Lower leg skin (tissue), 4 donors: ENCODE measurements around the gene ZNF575. TPM values are rescaled to one million over a fixed set of nuclear protein-coding genes. Genes with fewer than 3 reads are reported as not detected.

Experiments
- DNase-seq, 2 donors: peaks; one replicate each; pipeline ENCODE4 v3.0.0-alpha.2; 2019; ENCODE audit warnings: low spot score in 2 of 2
- H3K4me3 ChIP-seq: fragments of 200-600 bp; sonication (generic); 2 replicates; pipeline ENCODE4 v1.5.1; 2017; ENCODE audit warnings: mild to moderate bottlenecking, low read depth; ENCODE audit not compliant: poor library complexity, severe bottlenecking
- POLR2A ChIP-seq, 2 donors: fragments of 450-650 bp; IDR thresholded peaks; one replicate each; pipeline ENCODE4 v1.6.1; 2016 to 2017; ENCODE audit warnings: antibody characterized with exemption in 2 of 2, mild to moderate bottlenecking in 1 of 2, moderate library complexity in 1 of 2
- WGBS, 2 donors: methylation state at CpG; one replicate each; pipeline ENCODE4 v1.1.5; 2018; 5-methylcytosine and 5-hydroxymethylcytosine counted together
- intact Hi-C: fragments of 100-400 bp; cut with DNase I; formaldehyde crosslinking; loops from one replicate; pipeline ENCODE4 v1.15.0; 2023; ENCODE audit warnings: low total_unique reads
- total RNA-seq, 4 donors: library from RNA; depleted of rRNA; stranded (reverse); fragments of >200 nt; gene quantifications; one replicate each; pipeline ENCODE4 v1.1.0, GENCODE V29; 2016
- TF ChIP-seq, protein P1 (sequence below), 3 donors: fragments of 450-650 bp; IDR thresholded peaks; one replicate each; pipeline ENCODE4 v1.5.1; 2016; ENCODE audit warnings: antibody characterized with exemption in 3 of 3, mild to moderate bottlenecking in 3 of 3, moderate library complexity in 2 of 3

Gene ZNF575
- total RNA-seq, 4 donors from 2014 or later: 0.42 to 0.94 (median 0.88) TPM; not detected in 1

GRCh38 chr19:43572171-43572588, 39.2 kb downstream of the ZNF575 start:
- 86 to 89% methylated on average over 3 of the region's 3 CpGs for WGBS, 2 donors
- TF ChIP-seq POLR2A (IDR thresholded peaks at IDR 0.05): no peak
- DNase-seq: no peak
- no peak overlapping the region for H3K4me3 ChIP-seq
- intact Hi-C loops: no loop called here

DNA sequence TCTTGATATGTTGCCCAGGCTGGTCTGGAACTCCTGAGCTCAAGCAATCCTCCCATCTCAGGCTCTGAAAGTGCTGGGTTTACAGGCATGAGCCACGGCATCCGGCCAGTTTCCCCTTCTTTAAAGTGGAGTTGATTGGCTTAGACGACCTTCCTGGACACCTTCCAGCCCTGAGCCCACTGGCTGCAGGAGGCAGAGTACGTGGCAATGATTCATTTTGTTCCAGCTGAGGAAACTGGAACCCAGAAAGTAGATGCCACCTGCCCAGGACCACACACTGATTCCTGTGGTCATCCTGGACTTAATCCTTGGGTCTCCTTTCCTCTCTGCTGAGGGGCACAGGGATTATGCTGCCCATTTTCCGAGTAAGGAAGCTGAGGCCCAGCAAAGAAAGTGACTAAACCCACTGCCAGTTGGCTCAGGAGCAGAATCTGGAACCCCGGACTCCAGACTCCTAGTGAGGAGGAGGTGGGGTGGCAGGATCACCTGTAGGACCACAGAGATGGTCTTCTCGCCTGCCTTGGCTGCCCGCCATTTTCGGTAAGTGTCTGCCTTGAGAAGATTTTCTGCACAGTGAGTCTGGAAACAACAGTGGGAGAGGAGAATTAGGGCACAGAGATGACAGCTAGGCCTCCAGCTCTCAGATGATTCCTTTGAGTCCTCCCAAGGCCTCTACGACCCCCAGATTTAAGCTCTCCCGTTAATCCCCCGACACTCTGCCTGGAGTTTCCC, 41.6 kb downstream of the ZNF575 start:
- intact Hi-C loops: no loop called here
- TF ChIP-seq, protein P1, sequence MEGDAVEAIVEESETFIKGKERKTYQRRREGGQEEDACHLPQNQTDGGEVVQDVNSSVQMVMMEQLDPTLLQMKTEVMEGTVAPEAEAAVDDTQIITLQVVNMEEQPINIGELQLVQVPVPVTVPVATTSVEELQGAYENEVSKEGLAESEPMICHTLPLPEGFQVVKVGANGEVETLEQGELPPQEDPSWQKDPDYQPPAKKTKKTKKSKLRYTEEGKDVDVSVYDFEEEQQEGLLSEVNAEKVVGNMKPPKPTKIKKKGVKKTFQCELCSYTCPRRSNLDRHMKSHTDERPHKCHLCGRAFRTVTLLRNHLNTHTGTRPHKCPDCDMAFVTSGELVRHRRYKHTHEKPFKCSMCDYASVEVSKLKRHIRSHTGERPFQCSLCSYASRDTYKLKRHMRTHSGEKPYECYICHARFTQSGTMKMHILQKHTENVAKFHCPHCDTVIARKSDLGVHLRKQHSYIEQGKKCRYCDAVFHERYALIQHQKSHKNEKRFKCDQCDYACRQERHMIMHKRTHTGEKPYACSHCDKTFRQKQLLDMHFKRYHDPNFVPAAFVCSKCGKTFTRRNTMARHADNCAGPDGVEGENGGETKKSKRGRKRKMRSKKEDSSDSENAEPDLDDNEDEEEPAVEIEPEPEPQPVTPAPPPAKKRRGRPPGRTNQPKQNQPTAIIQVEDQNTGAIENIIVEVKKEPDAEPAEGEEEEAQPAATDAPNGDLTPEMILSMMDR (IDR thresholded peaks at IDR 0.05): no peak
- TF ChIP-seq POLR2A (IDR thresholded peaks at IDR 0.05): no peak
- no peak for DNase-seq
- 26 to 29% methylated on average over 12 of the region's 12 CpGs for WGBS, 2 donors
- peak overlapping the region; percentile 65 for H3K4me3 ChIP-seq

GRCh38 chr19:43575156-43575950, 42.4 kb downstream of the ZNF575 start, which contains the start of the genes PINLYP and XRCC1:
TSS of gene PINLYP (plus strand) at chr19:43575801. CDS start at chr19:43577192, 1,391 bp downstream.
TSS of gene XRCC1 (minus strand) at chr19:43575527. CDS start at chr19:43575458, 69 bp downstream.
- intact Hi-C loops: no loop called here
- 0 to 1% methylated on average over 46 to 50 of the region's 51 CpGs for WGBS, 2 donors
- DNase-seq: peak; percentile 97 to 99
- peak within 1 kb of the TSS; percentile 65 for H3K4me3 ChIP-seq
- TF ChIP-seq POLR2A (IDR thresholded peaks at IDR 0.05): no peak
- TF ChIP-seq, protein P1 (IDR thresholded peaks at IDR 0.05): no peak

DNA sequence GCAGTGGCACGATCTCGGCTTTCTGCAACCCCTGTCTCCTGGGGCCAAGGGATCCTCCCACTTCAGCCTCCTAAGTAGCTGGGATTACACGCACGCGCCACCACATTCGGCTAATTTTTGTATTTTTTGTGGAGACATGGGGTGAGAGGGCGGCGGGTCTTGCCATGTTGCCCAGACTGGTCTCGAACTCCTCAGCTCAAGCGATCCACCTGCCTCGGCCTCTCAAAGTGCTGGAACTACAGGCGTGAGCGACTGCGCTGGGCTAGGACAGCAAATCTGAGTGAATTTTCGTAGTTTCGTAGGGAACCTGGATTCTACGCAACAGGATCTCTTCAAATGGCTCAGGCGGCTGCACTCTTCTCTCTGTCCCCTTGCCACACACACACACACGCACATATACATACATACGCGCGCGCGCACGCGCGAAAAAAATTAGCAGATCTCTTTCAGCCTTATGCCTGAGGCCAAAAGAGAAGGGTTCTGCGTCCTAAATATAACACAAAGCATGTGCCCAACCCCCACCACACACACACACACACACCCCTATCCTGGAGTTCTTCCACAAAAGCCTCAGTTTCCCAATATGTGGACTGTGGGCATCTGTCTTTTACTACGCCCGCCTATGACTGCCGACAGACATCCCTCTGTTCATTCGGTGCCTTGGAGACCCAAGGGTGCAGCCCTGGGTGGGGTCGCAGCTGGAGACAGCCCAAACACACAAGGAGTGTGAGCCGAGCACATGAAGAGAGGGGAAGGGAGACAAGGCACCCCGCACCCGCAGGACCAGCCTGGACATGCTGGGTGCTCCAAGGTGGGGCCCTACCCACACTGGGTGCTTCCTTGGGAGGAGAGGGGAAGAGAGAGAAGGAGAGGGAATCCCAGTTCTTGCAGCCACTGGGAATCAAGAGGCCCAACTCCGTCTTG, 43.2 kb downstream of the ZNF575 start:
- TF ChIP-seq, protein P1 (IDR thresholded peaks at IDR 0.05): no peak
- TF ChIP-seq POLR2A (IDR thresholded peaks at IDR 0.05): no peak
- intact Hi-C loops: no loop called here
- H3K4me3 ChIP-seq: no peak overlapping the region
- 49 to 50% methylated on average over 37 of the region's 37 CpGs for WGBS, 2 donors
- DNase-seq: no peak

GRCh38 chr19:43578787-43579186, 45.8 kb downstream of the ZNF575 start:
- DNase-seq: no peak
- WGBS, 2 donors: 83% methylated on average over 3 of the region's 3 CpGs
- no peak overlapping the region for H3K4me3 ChIP-seq
- intact Hi-C loops: no loop called here
- TF ChIP-seq POLR2A (IDR thresholded peaks at IDR 0.05): no peak
- TF ChIP-seq, protein P1 (IDR thresholded peaks at IDR 0.05): no peak
